Uterus (tissue), 2 donors: Measurements from ENCODE around the gene PRPF18.

Experiments
- CTCF ChIP-seq, 4 experiments: fragments of 200-600 bp in 2 of 4; fragments of 450-650 bp in 2 of 4; sonication (generic) in 2 of 4; IDR thresholded peaks; one replicate each; pipeline ENCODE4 v1.5.1; 2016 to 2019; ENCODE audit warnings: antibody characterized with exemption in 4 of 4, mild to moderate bottlenecking in 2 of 4, moderate library complexity in 1 of 4
- POLR2A ChIP-seq, 2 donors: fragments of 450-650 bp; IDR thresholded peaks; one replicate each; pipeline ENCODE4 v1.6.1; 2016; ENCODE audit warnings: antibody characterized with exemption in 2 of 2, mild to moderate bottlenecking in 1 of 2, moderate library complexity in 1 of 2

- TF ChIP-seq CTCF (IDR thresholded peaks at IDR 0.05) (no peak), POLR2A (IDR thresholded peaks at IDR 0.05) (no peak)
Measured at GRCh38 chr10:13650961-13651360, 64.2 kb downstream of the PRPF18 start.
